Upper lobe of right lung (tissue), 1 donor: ENCODE measurements around the gene MAML2. TPM values are rescaled to one million over a fixed set of nuclear protein-coding genes. Genes with fewer than 3 reads are reported as not detected.

Source experiments
- ATAC-seq: fragments of 200-7000 bp; cut with Tn5 transposase; one replicate; pipeline ENCODE4 v1.9.1; 2020; ENCODE audit warnings: mild to moderate bottlenecking, moderate library complexity
- DNase-seq: peaks from one replicate; pipeline ENCODE4 v3.0.0-alpha.2; 2020
- H3K27ac ChIP-seq: fragments of 200-600 bp; one replicate; pipeline ENCODE4 v1.8.0; 2022
- H3K27me3 ChIP-seq: fragments of 200-600 bp; one replicate; pipeline ENCODE4 v1.8.0; 2022; ENCODE audit warnings: mild to moderate bottlenecking
- H3K36me3 ChIP-seq: fragments of 200-600 bp; one replicate; pipeline ENCODE4 v1.8.0; 2022
- H3K4me1 ChIP-seq: fragments of 200-600 bp; one replicate; pipeline ENCODE4 v1.8.0; 2022
- H3K4me3 ChIP-seq: fragments of 200-600 bp; one replicate; pipeline ENCODE4 v1.8.0; 2022; ENCODE audit warnings: mild to moderate bottlenecking
- H3K9me3 ChIP-seq: fragments of 200-600 bp; one replicate; pipeline ENCODE4 v1.8.0; 2022
- intact Hi-C: fragments of 100-400 bp; cut with DNase I; formaldehyde crosslinking; loops from one replicate; pipeline ENCODE4 v1.11.0; 2022
- total RNA-seq: library from RNA; stranded (reverse); fragmentation: NEBNext Ultra II Directional; extraction: Animal tissue kit (Norgen Biotek cat#: 25700); gene quantifications from one replicate; pipeline ENCODE4 v1.2.1, GENCODE V29; 2021
- TF ChIP-seq, protein P1 (sequence below): fragments of 200-600 bp; IDR thresholded peaks from one replicate; pipeline ENCODE4 v1.8.0; 2022; ENCODE audit warnings: antibody characterized with exemption
- donor health status: DM: no; HTN: yes; CAD: no; lungs with severe emphysema.

Gene MAML2
- total RNA-seq, 1 donor from 2014 or later = 27.5 TPM

- intact Hi-C loops = no loop called here
- ATAC-seq (no peak), DNase-seq (no peak)
- no peak overlapping the region for H3K27ac ChIP-seq
- no peaks in the 10 kb centered on the region for H3K27me3 ChIP-seq
- H3K9me3 ChIP-seq = no peaks in the 10 kb centered on the region
- H3K36me3 ChIP-seq = no peaks in the 10 kb centered on the region
- no peaks in the 10 kb centered on the region for H3K4me1 ChIP-seq
- no peak overlapping the region for H3K4me3 ChIP-seq
- TF ChIP-seq, protein P1, sequence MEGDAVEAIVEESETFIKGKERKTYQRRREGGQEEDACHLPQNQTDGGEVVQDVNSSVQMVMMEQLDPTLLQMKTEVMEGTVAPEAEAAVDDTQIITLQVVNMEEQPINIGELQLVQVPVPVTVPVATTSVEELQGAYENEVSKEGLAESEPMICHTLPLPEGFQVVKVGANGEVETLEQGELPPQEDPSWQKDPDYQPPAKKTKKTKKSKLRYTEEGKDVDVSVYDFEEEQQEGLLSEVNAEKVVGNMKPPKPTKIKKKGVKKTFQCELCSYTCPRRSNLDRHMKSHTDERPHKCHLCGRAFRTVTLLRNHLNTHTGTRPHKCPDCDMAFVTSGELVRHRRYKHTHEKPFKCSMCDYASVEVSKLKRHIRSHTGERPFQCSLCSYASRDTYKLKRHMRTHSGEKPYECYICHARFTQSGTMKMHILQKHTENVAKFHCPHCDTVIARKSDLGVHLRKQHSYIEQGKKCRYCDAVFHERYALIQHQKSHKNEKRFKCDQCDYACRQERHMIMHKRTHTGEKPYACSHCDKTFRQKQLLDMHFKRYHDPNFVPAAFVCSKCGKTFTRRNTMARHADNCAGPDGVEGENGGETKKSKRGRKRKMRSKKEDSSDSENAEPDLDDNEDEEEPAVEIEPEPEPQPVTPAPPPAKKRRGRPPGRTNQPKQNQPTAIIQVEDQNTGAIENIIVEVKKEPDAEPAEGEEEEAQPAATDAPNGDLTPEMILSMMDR = no peak
Observed at GRCh38 chr11:96086111-96086510, 256.9 kb downstream of the MAML2 start.

DNA sequence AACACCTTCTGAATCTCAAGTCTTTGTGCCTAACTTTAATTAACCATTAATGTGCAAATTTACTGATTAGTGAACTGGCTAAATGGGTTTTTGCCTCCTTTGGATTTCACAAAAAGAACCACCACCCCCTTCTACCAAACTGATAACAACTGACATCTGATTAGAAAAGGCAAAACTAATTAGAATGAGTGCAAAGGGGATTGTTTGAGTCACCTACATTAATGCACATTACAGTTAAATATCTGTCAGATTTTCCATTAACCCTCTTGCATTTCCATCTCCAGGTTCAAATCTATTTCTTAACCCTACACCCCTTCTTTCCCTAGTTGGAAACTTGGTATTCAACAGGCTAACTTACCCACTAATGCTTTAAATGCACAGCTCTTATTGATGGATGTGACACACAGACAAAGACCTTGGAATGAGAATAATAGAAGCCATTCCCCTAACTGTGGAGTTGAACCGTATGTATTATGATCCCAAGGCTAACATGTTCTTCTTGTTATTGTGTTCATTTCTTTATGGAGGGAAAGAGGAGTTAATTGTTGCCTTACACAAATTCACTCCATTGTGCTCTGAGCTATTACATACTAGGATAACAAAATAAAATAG, 257.6 kb downstream of the MAML2 start:
- intact Hi-C loops = no loop called here
- Histone ChIP-seq H3K36me3 (no peaks in the 10 kb centered on the region), H3K27ac (no peak overlapping the region), H3K9me3 (no peaks in the 10 kb centered on the region), H3K27me3 (no peaks in the 10 kb centered on the region), H3K4me3 (no peak overlapping the region), H3K4me1 (no peaks in the 10 kb centered on the region)
- DNase-seq = no peak
- no peak for ATAC-seq
- TF ChIP-seq, protein P1 = no peak

DNA sequence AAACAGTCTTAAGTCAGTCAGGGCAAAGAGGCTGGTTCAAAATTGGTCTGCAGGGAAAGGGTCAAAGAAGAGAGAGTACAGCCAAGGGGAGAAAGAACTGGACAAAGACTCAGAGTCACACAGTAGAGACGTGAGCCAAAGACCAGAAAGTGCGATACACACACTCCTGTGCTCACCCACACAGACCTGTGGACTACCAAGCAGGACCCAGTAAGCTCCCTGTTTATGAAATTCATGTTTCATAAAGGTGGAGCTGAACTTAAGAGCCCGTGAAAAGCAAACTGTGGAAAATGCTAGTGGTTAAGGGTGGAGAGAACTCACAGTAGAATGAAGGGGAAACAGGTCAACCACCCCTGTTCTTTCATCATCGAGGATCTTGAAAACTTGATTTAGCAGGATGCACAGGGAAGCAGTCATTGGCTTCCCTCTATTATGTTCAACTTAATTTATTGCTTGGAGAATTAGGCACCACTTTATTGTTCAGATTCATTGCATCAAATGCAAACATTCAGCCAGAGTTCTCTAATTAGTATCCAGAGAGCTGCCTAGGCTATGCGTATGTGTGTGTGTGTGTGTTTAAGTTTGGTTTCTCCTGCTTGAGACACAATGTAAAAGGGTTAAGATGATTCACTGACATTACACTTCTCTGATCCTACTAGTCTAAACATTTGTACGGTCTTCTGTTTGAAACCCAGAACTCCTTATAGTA, 258.2 kb downstream of the MAML2 start:
- intact Hi-C loops = no loop called here
- Histone ChIP-seq H3K4me3 (no peak overlapping the region), H3K9me3 (no peaks in the 10 kb centered on the region), H3K27me3 (no peaks in the 10 kb centered on the region), H3K4me1 (no peaks in the 10 kb centered on the region), H3K36me3 (no peaks in the 10 kb centered on the region), H3K27ac (no peak overlapping the region)
- DNase-seq (no peak), ATAC-seq (no peak)
- TF ChIP-seq, protein P1 = no peak

DNA sequence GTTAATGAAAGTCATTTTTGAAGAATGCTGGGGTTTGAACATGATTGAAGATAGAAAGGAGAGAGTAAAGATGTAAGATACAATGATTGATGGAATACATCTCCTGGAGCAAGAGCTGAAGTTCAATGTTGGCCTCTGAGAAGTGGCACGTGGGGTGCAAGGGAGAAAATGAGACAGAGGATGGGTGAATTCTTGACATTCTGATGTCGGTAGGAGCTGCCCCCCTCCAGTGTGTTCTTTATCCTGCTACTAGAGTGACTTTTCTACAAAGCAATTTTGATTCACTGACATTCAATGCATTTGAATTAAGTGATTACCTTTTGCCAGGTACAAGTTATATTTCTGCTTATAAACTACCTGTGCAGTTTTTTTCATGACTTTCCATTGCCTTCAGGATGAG, 260.1 kb downstream of the MAML2 start:
- ATAC-seq = no peak
- intact Hi-C loops = no loop called here
- TF ChIP-seq, protein P1 = no peak

DNA sequence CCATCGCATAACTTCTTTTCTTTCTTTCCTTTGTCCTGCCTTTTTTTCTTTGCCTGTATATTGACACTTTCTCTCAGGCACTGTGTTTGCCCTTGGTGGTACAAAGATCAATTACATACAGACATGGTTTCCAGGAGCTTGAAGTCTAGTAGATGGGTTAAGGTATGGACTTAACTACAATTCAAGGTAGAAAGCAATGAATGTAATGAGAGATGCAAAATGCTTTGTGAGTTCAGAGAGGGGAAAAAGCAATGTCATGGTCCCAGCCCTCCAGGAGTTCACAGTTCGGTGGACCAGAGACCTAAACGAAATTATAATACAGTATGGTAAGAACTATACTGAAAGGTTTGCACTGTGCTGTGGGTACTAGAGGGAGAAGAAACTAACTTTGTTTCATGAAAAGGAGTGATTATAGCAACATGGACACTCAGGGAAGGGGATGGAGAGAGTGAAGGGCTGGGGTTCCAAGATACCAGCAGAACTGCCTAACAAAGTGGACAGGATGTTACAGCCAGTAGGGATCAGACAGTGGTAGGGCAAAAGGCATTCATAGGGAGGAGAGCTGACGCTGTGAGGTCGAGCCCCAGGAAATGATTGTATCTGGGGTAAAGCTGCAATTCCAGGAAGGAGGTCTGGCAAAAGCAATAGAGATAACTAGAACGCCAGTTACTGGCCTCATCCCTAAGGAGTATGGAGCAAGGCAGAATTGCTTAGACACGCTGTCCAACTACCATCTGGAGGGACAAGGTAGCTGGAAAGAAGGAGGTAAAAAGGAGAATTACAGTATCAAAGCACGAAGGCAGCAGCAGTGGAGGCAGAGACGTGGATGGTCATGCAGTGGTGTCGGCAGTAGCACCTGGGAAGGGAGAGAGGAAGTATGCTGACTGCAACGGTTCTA, 260.7 kb downstream of the MAML2 start:
- Histone ChIP-seq H3K27me3 (no peaks in the 10 kb centered on the region), H3K27ac (no peak overlapping the region), H3K36me3 (no peaks in the 10 kb centered on the region), H3K4me3 (no peak overlapping the region), H3K4me1 (no peaks in the 10 kb centered on the region), H3K9me3 (no peaks in the 10 kb centered on the region)
- ATAC-seq = no peak
- TF ChIP-seq, protein P1 = no peak
- no peak for DNase-seq
- intact Hi-C loops = no loop called here

More for the DNA sequence above, 260.1 kb downstream of the MAML2 start:
- H3K27me3 ChIP-seq = no peaks in the 10 kb centered on the region
- no peaks in the 10 kb centered on the region for H3K4me1 ChIP-seq
- DNase-seq = no peak
- no peak overlapping the region for H3K27ac ChIP-seq
- no peaks in the 10 kb centered on the region for H3K36me3 ChIP-seq
- H3K4me3 ChIP-seq = no peak overlapping the region
- H3K9me3 ChIP-seq = no peaks in the 10 kb centered on the region
